BLaER1 (cell line): Measurements from ENCODE around the gene SFXN2.

Experiments used
- H3K27ac ChIP-seq: shearing (Covaris generic); formaldehyde crosslinking; 2 replicates; pipeline ENCODE4 v1.8.1; 2022
- H3K27me3 ChIP-seq: shearing (Covaris generic); formaldehyde crosslinking; 2 replicates; pipeline ENCODE4 v1.8.1; 2022
- H3K36me3 ChIP-seq: shearing (Covaris generic); formaldehyde crosslinking; 2 replicates; pipeline ENCODE4 v1.8.1; 2022
- H3K4me1 ChIP-seq: shearing (Covaris generic); formaldehyde crosslinking; 2 replicates; pipeline ENCODE4 v1.8.1; 2022
- H3K4me2 ChIP-seq: shearing (Covaris generic); formaldehyde crosslinking; 2 replicates; pipeline ENCODE4 v1.8.1; 2022
- H3K4me3 ChIP-seq: shearing (Covaris generic); formaldehyde crosslinking; 2 replicates; pipeline ENCODE4 v1.8.1; 2022
- H3K9ac ChIP-seq: shearing (Covaris generic); formaldehyde crosslinking; 2 replicates; pipeline ENCODE4 v1.8.1; 2022
- H3K9me3 ChIP-seq: shearing (Covaris generic); formaldehyde crosslinking; 2 replicates; pipeline ENCODE4 v1.8.1; 2022
- H4K20me1 ChIP-seq: shearing (Covaris generic); formaldehyde crosslinking; 2 replicates; pipeline ENCODE4 v1.8.1; 2022
- Cebpa-rat ChIP-seq: shearing (Covaris generic); IDR thresholded peaks from 2 replicates; pipeline ENCODE4 v1.8.1; 2022

SFXN2 gene

DNA sequence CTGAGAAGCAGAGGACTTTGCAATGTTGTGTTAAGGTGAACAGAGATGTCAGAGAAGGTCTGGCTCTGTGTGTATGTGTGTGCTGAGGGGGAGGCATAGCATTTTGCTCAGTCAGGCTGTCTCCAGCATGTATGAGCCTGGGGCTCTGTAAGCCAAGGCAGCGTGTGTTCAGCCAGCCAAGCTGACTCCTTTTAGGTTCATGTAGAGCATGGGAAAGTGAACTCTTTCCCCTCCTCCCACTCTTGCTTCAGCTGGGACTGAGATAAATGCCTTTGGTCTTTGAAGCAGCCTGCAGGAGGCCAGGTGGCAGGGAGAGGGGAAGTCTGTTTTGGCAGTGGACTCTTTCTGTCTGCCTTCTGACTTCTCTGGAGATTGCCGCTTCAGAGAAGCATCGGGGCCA is 3.8 kb downstream of the SFXN2 start:
- Histone ChIP-seq H3K9me3 (no peaks in the 10 kb centered on the region), H4K20me1 (peaks cover 35% of the 10 kb centered on the region; the same call in 1 of the 2 replicates), H3K9ac (peak overlapping the region; percentile 21; the same call in 1 of the 2 replicates), H3K4me1 (peaks cover 67% of the 10 kb centered on the region), H3K4me2 (peak overlapping the region; percentile 92), H3K27me3 (no peaks in the 10 kb centered on the region), H3K27ac (peak overlapping the region; percentile 45), H3K36me3 (peaks cover 30% of the 10 kb centered on the region), H3K4me3 (no peak overlapping the region)
- TF ChIP-seq Cebpa-rat = no peak

DNA sequence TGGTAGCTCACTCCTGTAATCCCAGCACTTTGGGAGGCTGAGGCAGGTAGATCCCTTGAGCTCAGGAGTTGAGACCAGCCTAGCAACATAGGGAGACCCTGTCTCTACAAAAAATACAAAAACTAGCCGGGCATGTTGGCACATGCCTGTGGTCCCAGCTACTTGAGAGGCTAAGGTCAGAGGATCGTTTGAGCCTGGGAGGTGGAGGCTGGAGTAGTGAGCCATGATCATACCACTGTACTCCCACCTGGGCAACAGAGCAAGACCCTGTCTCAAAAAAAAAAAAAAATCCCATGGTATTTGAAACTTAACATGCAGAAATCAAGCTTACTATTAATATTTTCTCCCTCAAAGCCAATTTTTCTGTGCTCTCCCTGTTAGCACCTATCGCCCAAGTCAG is 5.9 kb downstream of the SFXN2 start:
- peaks cover 63% of the 10 kb centered on the region for H3K4me1 ChIP-seq
- H3K36me3 ChIP-seq = peaks cover 48% of the 10 kb centered on the region
- no peak overlapping the region for H3K9ac ChIP-seq
- no peak overlapping the region for H3K4me3 ChIP-seq
- peak overlapping the region; percentile 38; the same call in 1 of the 2 replicates for H3K27ac ChIP-seq
- TF ChIP-seq Cebpa-rat = no peak
- H3K27me3 ChIP-seq = no peaks in the 10 kb centered on the region
- no peak overlapping the region for H3K4me2 ChIP-seq
- 0 out of 2 replicates have a peak, but pooled peaks cover 4% of the 10 kb centered on the region for H3K9me3 ChIP-seq
- peaks cover 40% of the 10 kb centered on the region for H4K20me1 ChIP-seq

DNA sequence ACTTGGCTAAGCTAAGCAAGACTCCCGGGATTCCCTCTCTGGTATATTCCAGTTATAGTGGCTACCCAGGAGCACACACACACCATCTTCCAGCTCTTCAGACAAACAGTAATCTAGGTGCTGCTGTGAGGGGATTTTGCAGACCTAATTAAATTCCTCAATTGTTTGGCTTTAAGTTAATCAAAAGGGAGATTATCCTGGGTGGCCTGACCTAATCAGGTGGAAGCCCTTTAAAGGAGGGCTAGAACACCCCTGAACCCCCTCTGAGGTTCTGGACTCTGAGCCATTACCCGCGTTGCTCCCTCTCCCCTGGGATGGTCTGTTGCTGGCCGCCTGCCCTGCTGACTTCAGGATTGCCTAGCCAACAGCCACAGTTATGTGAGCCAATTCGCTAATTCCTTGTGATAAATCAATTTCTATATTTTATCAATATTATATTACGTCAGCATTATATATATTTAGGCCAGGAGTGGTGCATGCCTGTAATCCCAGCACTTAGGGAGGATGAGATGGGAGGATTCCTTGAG is 6.4 kb downstream of the SFXN2 start:
- Histone ChIP-seq H3K36me3 (peaks cover 53% of the 10 kb centered on the region), H3K9ac (no peak overlapping the region), H4K20me1 (peaks cover 44% of the 10 kb centered on the region), H3K9me3 (0 out of 2 replicates have a peak, but pooled peaks cover 4% of the 10 kb centered on the region), H3K27ac (0 out of 2 replicates have a peak overlapping the region, but pooled peaks have one; percentile 26), H3K4me3 (no peak overlapping the region), H3K4me2 (no peak overlapping the region), H3K27me3 (no peaks in the 10 kb centered on the region), H3K4me1 (peaks cover 58% of the 10 kb centered on the region)
- TF ChIP-seq Cebpa-rat = no peak

DNA sequence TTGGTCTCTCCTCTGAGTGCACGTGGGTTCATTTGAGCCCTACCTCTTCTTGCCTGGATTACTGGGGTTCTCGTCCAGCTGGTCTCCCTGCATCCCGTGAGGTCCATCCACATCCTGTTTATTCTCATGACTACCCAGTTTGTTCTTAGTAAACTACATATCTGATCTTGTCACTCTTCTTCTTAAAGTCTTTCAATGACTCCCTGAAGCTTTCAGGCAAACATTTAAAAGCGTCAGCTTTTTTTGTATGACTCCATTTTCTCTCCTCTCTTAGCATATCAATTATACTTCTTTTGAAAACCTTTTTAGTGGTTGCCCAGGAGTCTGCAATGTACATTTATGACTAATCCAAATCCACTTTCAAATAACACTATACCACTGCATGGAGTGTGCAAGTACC is 7.5 kb downstream of the SFXN2 start:
- Histone ChIP-seq H3K4me1 (peaks cover 47% of the 10 kb centered on the region), H3K9ac (no peak overlapping the region), H4K20me1 (peaks cover 53% of the 10 kb centered on the region), H3K4me3 (no peak overlapping the region), H3K4me2 (no peak overlapping the region), H3K27ac (no peak overlapping the region), H3K27me3 (no peaks in the 10 kb centered on the region), H3K36me3 (peaks cover 64% of the 10 kb centered on the region), H3K9me3 (0 out of 2 replicates have a peak, but pooled peaks cover 4% of the 10 kb centered on the region)
- TF ChIP-seq Cebpa-rat = no peak

DNA sequence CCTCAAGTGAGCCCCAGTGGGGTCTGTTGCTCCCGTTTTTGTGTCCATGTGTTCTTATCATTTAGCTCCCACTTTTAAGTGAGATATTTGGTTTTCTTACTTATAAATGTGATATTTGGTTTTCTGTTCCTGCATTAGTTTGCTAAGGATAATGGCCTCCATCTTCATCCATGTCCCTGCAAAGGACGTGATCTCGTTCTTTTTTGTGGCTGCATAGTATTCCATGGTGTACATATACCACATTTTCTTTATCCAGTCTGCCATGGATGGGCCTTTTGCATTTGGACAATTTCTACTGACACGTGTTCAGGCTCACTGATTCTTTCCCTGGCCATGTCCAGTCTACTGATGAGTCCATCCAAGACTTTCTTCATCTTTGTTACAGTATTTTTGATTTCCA is 9.6 kb downstream of the SFXN2 start:
- Histone ChIP-seq H3K4me3 (no peak overlapping the region), H3K36me3 (peaks cover 80% of the 10 kb centered on the region), H3K27ac (no peak overlapping the region), H3K27me3 (no peaks in the 10 kb centered on the region), H3K9ac (no peak overlapping the region), H3K4me2 (no peak overlapping the region), H3K9me3 (0 out of 2 replicates have a peak, but pooled peaks cover 4% of the 10 kb centered on the region), H3K4me1 (peaks cover 31% of the 10 kb centered on the region), H4K20me1 (peaks cover 41% of the 10 kb centered on the region)
- TF ChIP-seq Cebpa-rat = no peak

DNA sequence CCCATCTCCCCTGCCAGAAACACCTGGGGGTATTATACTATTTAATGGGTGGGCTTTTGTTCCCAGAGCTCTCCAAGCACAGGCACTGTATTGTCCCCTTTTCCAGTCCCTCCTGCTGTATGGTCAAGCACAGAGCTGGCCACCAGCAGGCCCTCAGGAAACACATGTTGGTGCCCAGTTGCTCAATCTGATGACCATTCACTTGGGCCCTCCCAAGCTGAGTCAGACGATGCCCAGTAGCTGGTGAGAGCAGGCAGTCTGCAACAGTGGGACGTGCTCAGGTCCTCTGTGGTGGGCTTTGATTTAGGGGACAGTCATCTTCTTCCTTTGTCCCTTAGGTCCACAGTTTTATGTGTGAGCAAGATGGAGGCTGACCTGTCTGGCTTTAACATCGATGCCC is 11.8 kb downstream of the SFXN2 start:
- H3K27ac ChIP-seq = no peak overlapping the region
- no peak for TF ChIP-seq Cebpa-rat
- peaks cover 13% of the 10 kb centered on the region for H3K4me1 ChIP-seq
- H3K27me3 ChIP-seq = no peaks in the 10 kb centered on the region
- no peak overlapping the region for H3K4me2 ChIP-seq
- 0 out of 2 replicates have a peak, but pooled peaks cover 4% of the 10 kb centered on the region for H3K9me3 ChIP-seq
- H3K4me3 ChIP-seq = no peak overlapping the region
- peaks cover 93% of the 10 kb centered on the region for H3K36me3 ChIP-seq
- H3K9ac ChIP-seq = no peak overlapping the region
- peaks cover 34% of the 10 kb centered on the region for H4K20me1 ChIP-seq

DNA sequence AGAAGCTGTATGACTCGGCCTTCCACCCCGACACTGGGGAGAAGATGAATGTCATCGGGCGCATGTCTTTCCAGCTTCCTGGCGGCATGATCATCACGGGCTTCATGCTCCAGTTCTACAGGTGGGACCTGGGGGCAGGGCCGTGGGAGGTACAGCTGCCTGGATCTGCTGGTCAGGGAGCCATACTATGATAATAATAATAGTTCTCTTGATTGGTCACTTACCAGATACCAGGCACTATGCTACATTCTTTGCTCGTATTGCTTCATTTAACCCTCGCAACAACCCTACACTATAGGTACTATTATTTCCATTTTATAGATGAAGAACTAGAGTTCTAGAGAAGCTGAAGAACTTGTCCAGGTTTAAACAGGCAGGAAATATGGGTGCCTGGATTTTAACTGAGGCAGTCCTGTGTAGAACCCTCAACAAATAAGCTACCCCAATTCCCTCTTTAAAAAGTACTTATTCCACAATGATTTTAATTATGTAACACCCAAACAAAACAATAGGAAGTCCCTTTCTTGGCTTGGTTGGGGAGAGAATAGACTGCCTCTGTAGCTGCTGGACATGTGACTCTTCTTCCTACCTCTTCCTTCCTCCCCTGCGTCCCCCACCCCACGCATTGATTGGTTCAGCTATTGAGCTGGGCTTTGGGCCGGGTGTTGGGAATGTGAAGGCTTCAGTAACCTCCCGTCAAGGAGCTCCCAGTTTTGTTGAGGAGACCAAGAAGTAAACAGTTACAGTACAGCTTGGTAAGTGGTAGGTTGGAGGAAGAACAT is 12.8 kb downstream of the SFXN2 start:
- Histone ChIP-seq H3K9me3 (0 out of 2 replicates have a peak, but pooled peaks cover 4% of the 10 kb centered on the region), H3K4me1 (peaks cover 7% of the 10 kb centered on the region; the same call in 1 of the 2 replicates), H3K27me3 (no peaks in the 10 kb centered on the region), H3K36me3 (peaks cover 96% of the 10 kb centered on the region), H4K20me1 (peaks cover 27% of the 10 kb centered on the region), H3K27ac (no peak overlapping the region), H3K4me3 (no peak overlapping the region), H3K9ac (no peak overlapping the region), H3K4me2 (no peak overlapping the region)
- TF ChIP-seq Cebpa-rat = no peak

DNA sequence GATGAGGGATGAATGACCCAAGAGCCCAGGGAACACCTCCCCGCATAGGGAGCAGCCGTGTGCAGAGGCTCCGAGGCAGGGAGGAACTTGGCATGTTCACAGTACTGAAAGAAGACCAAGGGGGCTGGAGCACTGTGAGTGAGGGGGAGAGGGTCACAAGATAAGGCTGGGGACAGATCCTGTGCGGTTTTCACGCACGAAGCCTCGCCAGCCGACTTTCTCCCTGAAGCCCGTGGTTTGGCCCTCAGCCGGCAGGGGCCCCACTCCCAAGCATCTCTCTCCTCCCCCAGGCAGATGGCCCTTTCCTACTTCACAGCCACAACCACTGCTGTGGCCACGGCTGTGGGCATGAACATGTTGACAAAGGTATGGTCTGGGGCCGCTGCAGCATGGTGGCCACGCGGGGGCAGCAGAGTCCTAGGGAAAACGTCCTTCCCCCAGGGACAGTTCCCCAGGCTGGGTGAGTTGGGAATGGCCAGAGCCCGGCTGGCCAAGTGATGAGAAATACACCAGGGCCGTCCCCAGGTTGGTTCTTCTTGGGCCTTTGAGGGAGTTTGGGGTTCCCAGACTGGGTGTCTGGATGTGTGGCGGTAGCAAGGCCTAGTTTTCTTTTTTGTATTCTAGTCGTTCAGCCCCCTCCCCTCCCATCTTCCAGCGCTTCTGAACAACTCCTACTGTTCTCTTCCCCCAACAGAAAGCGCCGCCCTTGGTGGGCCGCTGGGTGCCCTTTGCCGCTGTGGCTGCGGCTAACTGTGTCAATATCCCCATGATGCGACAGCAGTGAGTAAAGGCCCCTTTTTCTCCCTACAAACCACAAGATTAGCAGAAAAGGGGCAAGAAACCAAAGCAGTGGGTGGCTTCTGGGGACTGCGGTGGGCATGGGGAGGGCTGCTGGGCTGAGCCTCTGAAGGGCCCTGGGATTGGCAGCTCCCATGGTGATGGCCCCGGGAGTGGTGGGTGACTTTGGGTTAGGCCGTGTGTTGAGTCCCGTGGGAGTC is 14.9 kb downstream of the SFXN2 start:
- Histone ChIP-seq H3K9me3 (no peaks in the 10 kb centered on the region), H3K4me2 (no peak overlapping the region), H3K9ac (no peak overlapping the region), H3K27me3 (no peaks in the 10 kb centered on the region), H3K4me3 (no peak overlapping the region), H3K4me1 (peaks cover 7% of the 10 kb centered on the region; the same call in 1 of the 2 replicates), H3K36me3 (peaks cover 96% of the 10 kb centered on the region), H4K20me1 (peaks cover 19% of the 10 kb centered on the region; the same call in 1 of the 2 replicates), H3K27ac (no peak overlapping the region)
- TF ChIP-seq Cebpa-rat = no peak

DNA sequence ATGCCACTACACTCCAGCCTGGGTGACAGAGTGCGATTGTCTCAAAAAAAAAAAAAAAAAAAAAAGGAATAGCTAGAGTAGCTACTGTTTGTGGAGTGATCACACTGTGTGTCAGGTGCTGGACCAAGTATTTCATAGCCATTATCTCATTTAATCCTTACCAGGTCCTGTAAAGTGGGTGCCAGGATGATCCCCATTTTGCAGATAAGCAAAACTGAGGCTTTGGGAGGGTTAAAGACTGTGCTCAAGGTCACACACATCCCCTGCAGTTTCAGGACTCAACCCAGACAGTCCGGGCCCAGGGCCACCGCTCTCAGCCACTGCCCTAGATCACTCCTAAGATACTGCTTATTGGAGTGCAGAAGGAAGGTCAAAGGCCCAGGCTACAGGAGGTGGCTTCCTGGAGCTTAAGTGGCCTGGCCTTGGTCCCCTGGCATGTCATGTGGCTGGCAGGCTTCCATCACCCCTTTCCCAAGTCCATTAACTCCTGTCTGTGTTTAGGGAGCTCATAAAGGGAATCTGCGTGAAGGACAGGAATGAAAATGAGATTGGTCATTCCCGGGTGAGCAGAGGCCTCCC is 16.9 kb downstream of the SFXN2 start:
- H4K20me1 ChIP-seq = peaks cover 7% of the 10 kb centered on the region; the same call in 1 of the 2 replicates
- no peak overlapping the region for H3K27ac ChIP-seq
- no peaks in the 10 kb centered on the region for H3K9me3 ChIP-seq
- peaks cover 99% of the 10 kb centered on the region for H3K36me3 ChIP-seq
- no peak overlapping the region for H3K4me2 ChIP-seq
- H3K4me3 ChIP-seq = no peak overlapping the region
- no peak for TF ChIP-seq Cebpa-rat
- peaks cover 21% of the 10 kb centered on the region for H3K4me1 ChIP-seq
- H3K27me3 ChIP-seq = no peaks in the 10 kb centered on the region
- no peak overlapping the region for H3K9ac ChIP-seq
